Stimulated activated CD8-positive, alpha-beta memory T cell treated with anti-CD3 and anti-CD28 coated beads, Interleukin-15, amount 100 ng/mL, for 24 hours (primary cell): ENCODE data around the gene SLC16A6.
"Not testable (repeated sequence)": the region's sequence is repeated elsewhere in the genome, so short reads cannot be mapped to it uniquely, and the experiment has no call there.

Experiments
- DNase-seq: peaks from one replicate; pipeline ENCODE4 v3.0.0-alpha.2; 2020; ENCODE audit warnings: low read depth

Gene SLC16A6

GRCh38 chr17:68248199-68248825 lies 42.6 kb downstream of the SLC16A6 start:
- no peak for DNase-seq

- DNase-seq, result peak; percentile 100
These were observed 43.3 kb downstream of the SLC16A6 start, which contains the start of gene AMZ2 for GRCh38 chr17:68247445-68248198. Gene AMZ2 (plus strand): TSS chr17:68248043. CDS start chr17:68250188, 2,145 bp downstream.

- DNase-seq, result no peak
These were observed 44.5 kb downstream of the SLC16A6 start for GRCh38 chr17:68246271-68247028.

- no peak for DNase-seq
These were observed 51.1 kb downstream of the SLC16A6 start for GRCh38 chr17:68239632-68240366.

GRCh38 chr17:68238871-68239253 lies 52.1 kb downstream of the SLC16A6 start:
- no peak for DNase-seq

- no peak for DNase-seq
These were observed 52.6 kb downstream of the SLC16A6 start for GRCh38 chr17:68238164-68238870.

GRCh38 chr17:68237369-68238163 lies 53.4 kb downstream of the SLC16A6 start:
- not testable (repeated sequence) for DNase-seq

- DNase-seq, result not testable (repeated sequence)
These were observed 55.6 kb downstream of the SLC16A6 start for GRCh38 chr17:68235336-68235791.

GRCh38 chr17:68234726-68235335 lies 56.1 kb downstream of the SLC16A6 start:
- DNase-seq, result not testable (repeated sequence)

- not testable (repeated sequence) for DNase-seq
These were observed 58.2 kb downstream of the SLC16A6 start for GRCh38 chr17:68232741-68233140.

- DNase-seq, result no peak
These were observed 59.4 kb downstream of the SLC16A6 start for GRCh38 chr17:68231541-68231940.

- DNase-seq, result not testable (repeated sequence)
These were observed 59.8 kb downstream of the SLC16A6 start for GRCh38 chr17:68231131-68231530.

GRCh38 chr17:68229619-68230018 lies 61.3 kb downstream of the SLC16A6 start:
- no peak for DNase-seq

- no peak for DNase-seq
These were observed 61.9 kb downstream of the SLC16A6 start for GRCh38 chr17:68228817-68229570.

- not testable (repeated sequence) for DNase-seq
These were observed 62.8 kb downstream of the SLC16A6 start for GRCh38 chr17:68228039-68228680.

- not testable (repeated sequence) for DNase-seq
These were observed 65.9 kb downstream of the SLC16A6 start for GRCh38 chr17:68225055-68225454.

GRCh38 chr17:68222606-68223005 lies 68.3 kb downstream of the SLC16A6 start:
- DNase-seq, result no peak

GRCh38 chr17:68221786-68222185 lies 69.1 kb downstream of the SLC16A6 start:
- no peak for DNase-seq

GRCh38 chr17:68220786-68221185 lies 70.1 kb downstream of the SLC16A6 start:
- not testable (repeated sequence) for DNase-seq
